Stomach smooth muscle (tissue), 2 donors: ENCODE measurements around the gene CNTNAP2.

Experiments
- H3K27ac ChIP-seq: one replicate; pipeline ENCODE4 v1.7.0; 2013; ENCODE audit warnings: mild to moderate bottlenecking, low read length, inconsistent platforms
- H3K27me3 ChIP-seq, 2 donors: one replicate each; pipeline ENCODE4 v1.7.0; 2013; ENCODE audit warnings: low read length in 2 of 2; ENCODE audit not compliant: insufficient read depth in 2 of 2, control insufficient read depth in 1 of 2
- H3K36me3 ChIP-seq, 2 donors: one replicate each; pipeline ENCODE4 v1.7.0; 2013; ENCODE audit warnings: low read length in 2 of 2; ENCODE audit not compliant: control insufficient read depth in 2 of 2, insufficient read depth in 2 of 2
- H3K4me1 ChIP-seq: one replicate; pipeline ENCODE4 v1.7.0; 2013; ENCODE audit warnings: low read length; ENCODE audit not compliant: control insufficient read depth, insufficient read depth
- H3K4me3 ChIP-seq, 2 donors: one replicate each; pipeline ENCODE4 v1.7.0; 2013; ENCODE audit warnings: low read length in 2 of 2
- H3K9ac ChIP-seq, 2 donors: one replicate each; pipeline ENCODE4 v1.7.0; 2013; ENCODE audit warnings: low read length in 2 of 2, mild to moderate bottlenecking in 1 of 2
- H3K9me3 ChIP-seq, 2 donors: one replicate each; pipeline ENCODE4 v1.7.0; 2013; ENCODE audit warnings: low read length in 2 of 2; ENCODE audit not compliant: control insufficient read depth in 2 of 2
- donor health status: healthy.
- donor health status: Pancreatic carcinoma.

CNTNAP2 gene

GRCh38 chr7:146735992-146736391, 619.4 kb downstream of the CNTNAP2 start:
- Histone ChIP-seq H3K4me3 (no peak overlapping the region), H3K27ac (no peak overlapping the region), H3K9ac (no peak overlapping the region), H3K27me3 (no peaks in the 10 kb centered on the region), H3K36me3 (no peaks in the 10 kb centered on the region), H3K4me1 (no peaks in the 10 kb centered on the region), H3K9me3 (peaks cover 0 to 5% of the 10 kb centered on the region in 2 donors)

GRCh38 chr7:146736446-146737190, 620.0 kb downstream of the CNTNAP2 start:
- H3K4me3 ChIP-seq: no peak overlapping the region
- no peaks in the 10 kb centered on the region for H3K27me3 ChIP-seq
- no peak overlapping the region for H3K27ac ChIP-seq
- H3K36me3 ChIP-seq: no peaks in the 10 kb centered on the region
- peaks cover 0 to 5% of the 10 kb centered on the region in 2 donors for H3K9me3 ChIP-seq
- no peak overlapping the region for H3K9ac ChIP-seq
- H3K4me1 ChIP-seq: no peaks in the 10 kb centered on the region

- Histone ChIP-seq H3K27ac (no peak overlapping the region), H3K9ac (no peak overlapping the region), H3K9me3 (peaks cover 0 to 5% of the 10 kb centered on the region in 2 donors), H3K36me3 (no peaks in the 10 kb centered on the region), H3K4me3 (no peak overlapping the region), H3K27me3 (no peaks in the 10 kb centered on the region), H3K4me1 (no peaks in the 10 kb centered on the region)
Measured at GRCh38 chr7:146740039-146740438, 623.4 kb downstream of the CNTNAP2 start.

- Histone ChIP-seq H3K4me1 (no peaks in the 10 kb centered on the region), H3K36me3 (no peaks in the 10 kb centered on the region), H3K4me3 (no peak overlapping the region), H3K27me3 (no peaks in the 10 kb centered on the region), H3K27ac (no peak overlapping the region), H3K9me3 (peaks cover 0 to 5% of the 10 kb centered on the region in 2 donors), H3K9ac (no peak overlapping the region)
Measured at GRCh38 chr7:146741911-146742310, 625.3 kb downstream of the CNTNAP2 start.

GRCh38 chr7:146754385-146754784, 637.8 kb downstream of the CNTNAP2 start:
- no peaks in the 10 kb centered on the region for H3K9me3 ChIP-seq
- H3K9ac ChIP-seq: no peak overlapping the region
- no peaks in the 10 kb centered on the region for H3K4me1 ChIP-seq
- H3K36me3 ChIP-seq: no peaks in the 10 kb centered on the region
- H3K27me3 ChIP-seq: no peaks in the 10 kb centered on the region
- no peak overlapping the region for H3K4me3 ChIP-seq
- H3K27ac ChIP-seq: no peak overlapping the region

- no peaks in the 10 kb centered on the region for H3K9me3 ChIP-seq
- no peaks in the 10 kb centered on the region for H3K27me3 ChIP-seq
- no peaks in the 10 kb centered on the region for H3K36me3 ChIP-seq
- no peaks in the 10 kb centered on the region for H3K4me1 ChIP-seq
- H3K4me3 ChIP-seq: no peak overlapping the region
- no peak overlapping the region for H3K27ac ChIP-seq
- no peak overlapping the region for H3K9ac ChIP-seq
Measured at GRCh38 chr7:146755585-146755984, 639.0 kb downstream of the CNTNAP2 start.

GRCh38 chr7:146764458-146764857, 647.9 kb downstream of the CNTNAP2 start:
- Histone ChIP-seq H3K9ac (no peak overlapping the region), H3K4me1 (no peaks in the 10 kb centered on the region), H3K4me3 (no peak overlapping the region), H3K36me3 (no peaks in the 10 kb centered on the region), H3K27ac (no peak overlapping the region), H3K27me3 (no peaks in the 10 kb centered on the region), H3K9me3 (no peaks in the 10 kb centered on the region)

- no peaks in the 10 kb centered on the region for H3K9me3 ChIP-seq
- H3K27me3 ChIP-seq: no peaks in the 10 kb centered on the region
- no peak overlapping the region for H3K4me3 ChIP-seq
- H3K36me3 ChIP-seq: no peaks in the 10 kb centered on the region
- no peaks in the 10 kb centered on the region for H3K4me1 ChIP-seq
- H3K27ac ChIP-seq: no peak overlapping the region
- H3K9ac ChIP-seq: no peak overlapping the region
Measured at GRCh38 chr7:146768957-146769356, 652.4 kb downstream of the CNTNAP2 start.

- Histone ChIP-seq H3K4me1 (no peaks in the 10 kb centered on the region), H3K27ac (no peak overlapping the region), H3K9ac (no peak overlapping the region), H3K9me3 (no peaks in the 10 kb centered on the region), H3K36me3 (no peaks in the 10 kb centered on the region), H3K4me3 (no peak overlapping the region), H3K27me3 (no peaks in the 10 kb centered on the region)
Measured at GRCh38 chr7:146772601-146773000, 656.0 kb downstream of the CNTNAP2 start.

GRCh38 chr7:146773506-146773905, 656.9 kb downstream of the CNTNAP2 start:
- Histone ChIP-seq H3K36me3 (no peaks in the 10 kb centered on the region), H3K9me3 (no peaks in the 10 kb centered on the region), H3K27me3 (no peaks in the 10 kb centered on the region), H3K4me3 (no peak overlapping the region), H3K4me1 (no peaks in the 10 kb centered on the region), H3K9ac (no peak overlapping the region), H3K27ac (no peak overlapping the region)

- no peaks in the 10 kb centered on the region for H3K4me1 ChIP-seq
- H3K27me3 ChIP-seq: no peaks in the 10 kb centered on the region
Measured at GRCh38 chr7:146781352-146782116, 664.9 kb downstream of the CNTNAP2 start.

More at GRCh38 chr7:146781352-146782116, 664.9 kb downstream of the CNTNAP2 start:
- Histone ChIP-seq H3K4me3 (no peak overlapping the region), H3K36me3 (no peaks in the 10 kb centered on the region), H3K27ac (no peak overlapping the region), H3K9me3 (no peaks in the 10 kb centered on the region), H3K9ac (no peak overlapping the region)
